HEK293T (cell line): ENCODE data around the gene TNS3.

ENCODE experiments used
- BHLHE40 ChIP-seq: fragments of 450-650 bp; IDR thresholded peaks from 2 replicates; pipeline ENCODE4 v1.6.1; 2016; ENCODE audit warnings: mild to moderate bottlenecking, moderate library complexity, borderline replicate concordance
- CTBP1 ChIP-seq: fragments of 450-650 bp; IDR thresholded peaks from 2 replicates; pipeline ENCODE4 v1.6.1; 2016; ENCODE audit warnings: borderline replicate concordance
- ELF4 ChIP-seq: fragments of 450-650 bp; IDR thresholded peaks from 2 replicates; pipeline ENCODE4 v1.6.1; 2017; ENCODE audit warnings: antibody characterized with exemption
- FOXA1 ChIP-seq: fragments of 450-650 bp; IDR thresholded peaks from 2 replicates; pipeline ENCODE4 v1.6.1; 2016; ENCODE audit warnings: mild to moderate bottlenecking
- FOXK2 ChIP-seq: fragments of 450-650 bp; IDR thresholded peaks from 2 replicates; pipeline ENCODE4 v1.6.1; 2016; ENCODE audit warnings: mild to moderate bottlenecking
- FOXM1 ChIP-seq: fragments of 450-650 bp; IDR thresholded peaks from 2 replicates; pipeline ENCODE4 v1.6.1; 2017; ENCODE audit warnings: mild to moderate bottlenecking, borderline replicate concordance
- HDGF ChIP-seq: fragments of 450-650 bp; IDR thresholded peaks from 2 replicates; pipeline ENCODE4 v1.6.1; 2017; ENCODE audit warnings: antibody characterized with exemption, borderline replicate concordance
- NFRKB ChIP-seq: fragments of 450-650 bp; IDR thresholded peaks from 2 replicates; pipeline ENCODE4 v1.6.1; 2016; ENCODE audit warnings: mild to moderate bottlenecking, moderate library complexity
- SP1 ChIP-seq: fragments of 450-650 bp; IDR thresholded peaks from 2 replicates; pipeline ENCODE4 v1.6.1; 2017
- SUZ12 ChIP-seq: fragments of 450-650 bp; IDR thresholded peaks from 2 replicates; pipeline ENCODE4 v1.6.1; 2016; ENCODE audit warnings: mild to moderate bottlenecking
- TARDBP ChIP-seq: fragments of 450-650 bp; IDR thresholded peaks from 2 replicates; pipeline ENCODE4 v1.6.1; 2016

DNA sequence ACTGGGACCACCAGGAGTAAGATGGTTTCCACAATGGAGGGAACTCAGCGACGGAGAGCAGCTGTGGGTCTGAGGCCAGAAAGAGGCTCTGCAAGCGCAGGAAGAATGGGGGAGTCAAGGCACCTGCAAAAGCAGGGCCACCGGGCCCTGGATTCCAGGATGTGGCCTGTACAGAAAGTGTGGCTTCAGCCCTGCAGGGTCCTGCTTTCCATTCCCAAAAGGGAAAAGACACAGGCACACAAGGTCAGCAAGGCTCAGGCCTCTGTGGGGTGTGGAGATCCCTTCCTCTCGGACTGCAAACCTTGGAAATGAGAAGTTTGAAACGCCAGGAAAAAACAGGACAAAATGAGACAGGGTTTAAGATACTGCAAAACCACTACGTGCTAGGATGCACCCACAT, 232.5 kb downstream of the TNS3 start:
- TF ChIP-seq FOXK2: no peak
- no peak for TF ChIP-seq SP1
- TF ChIP-seq NFRKB: no peak
- no peak for TF ChIP-seq SUZ12
- TF ChIP-seq HDGF: no peak
- no peak for TF ChIP-seq TARDBP
- no peak for TF ChIP-seq CTBP1
- TF ChIP-seq BHLHE40: no peak
- TF ChIP-seq FOXA1: no peak
- no peak for TF ChIP-seq FOXM1
- TF ChIP-seq ELF4: no peak
